SKM-1 treated with dmso at 0.1 percent for 144 hours (cell line): ENCODE measurements around the gene PPFIBP1.

Source experiments
- DNase-seq: peaks from one replicate; lab custom pipeline; 2025; ENCODE audit not compliant: unreplicated experiment; lab: John Stamatoyannopoulos, UW

PPFIBP1 gene

DNA sequence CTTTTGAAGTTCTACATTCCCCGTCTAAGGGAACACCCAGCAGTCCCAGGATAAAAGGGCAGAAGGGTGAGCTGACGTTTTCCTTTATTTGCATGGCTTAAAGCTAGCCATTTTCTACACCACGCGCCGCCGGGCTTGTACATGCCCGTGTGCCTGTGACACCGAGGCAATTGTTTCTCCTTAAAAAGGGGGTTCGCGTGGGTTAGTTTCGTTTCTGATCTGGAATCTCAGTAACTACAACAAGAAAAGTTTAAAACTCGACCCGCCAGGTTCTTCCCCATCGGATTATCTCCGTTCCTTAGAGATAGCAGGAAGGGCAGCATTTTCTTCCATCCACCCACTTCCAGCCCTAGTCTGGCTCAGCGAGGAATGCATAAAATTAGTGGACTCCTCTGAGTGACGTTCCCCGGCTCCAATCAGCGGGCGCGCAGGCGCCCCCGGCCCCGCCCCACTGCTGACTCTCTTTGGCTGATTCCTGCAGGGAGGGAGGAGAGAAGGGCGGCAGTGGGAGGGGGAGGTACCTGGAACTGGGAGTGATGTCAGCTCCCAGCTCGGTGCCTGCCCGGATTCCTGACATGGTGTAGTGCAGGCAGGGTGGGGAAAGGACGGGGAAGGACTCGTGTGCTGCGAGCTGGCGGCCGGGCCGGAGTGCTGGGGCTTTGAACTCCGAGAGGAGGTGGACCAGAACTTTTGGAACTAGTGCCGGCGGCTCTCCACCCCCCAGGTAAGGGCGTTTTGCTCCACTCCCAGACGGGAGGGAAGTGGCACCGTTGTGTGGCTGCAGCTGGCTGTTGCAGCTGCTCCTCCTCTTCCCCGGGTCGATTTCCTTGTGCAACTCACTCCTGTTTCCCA is at the start of gene PPFIBP1:
TSS of gene PPFIBP1 (plus strand) at position 565 of the 852 bp plus-strand sequence. CDS start 109,191 bp downstream, outside the sequence.
- peak; percentile 75 for DNase-seq

DNA sequence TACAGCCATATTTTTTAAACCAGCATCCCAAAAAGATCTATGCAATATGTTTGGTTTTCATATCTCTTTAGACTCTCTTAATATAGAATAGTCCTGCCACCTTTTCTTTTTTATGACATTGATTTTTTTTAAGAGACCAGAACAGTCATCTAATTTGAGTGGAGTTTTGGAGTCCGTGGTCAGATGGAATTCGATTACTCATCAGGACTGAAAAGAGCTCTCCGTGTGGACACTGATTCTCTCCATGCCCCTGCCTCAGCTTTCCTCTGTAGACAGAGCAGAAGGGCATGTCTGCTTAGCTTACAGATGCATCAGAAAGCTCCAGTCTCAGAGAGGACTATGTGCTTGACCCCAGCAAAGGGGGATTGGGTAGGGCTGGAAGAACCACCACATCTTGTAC is 49.7 kb upstream of the PPFIBP1 start:
- no peak for DNase-seq

DNA sequence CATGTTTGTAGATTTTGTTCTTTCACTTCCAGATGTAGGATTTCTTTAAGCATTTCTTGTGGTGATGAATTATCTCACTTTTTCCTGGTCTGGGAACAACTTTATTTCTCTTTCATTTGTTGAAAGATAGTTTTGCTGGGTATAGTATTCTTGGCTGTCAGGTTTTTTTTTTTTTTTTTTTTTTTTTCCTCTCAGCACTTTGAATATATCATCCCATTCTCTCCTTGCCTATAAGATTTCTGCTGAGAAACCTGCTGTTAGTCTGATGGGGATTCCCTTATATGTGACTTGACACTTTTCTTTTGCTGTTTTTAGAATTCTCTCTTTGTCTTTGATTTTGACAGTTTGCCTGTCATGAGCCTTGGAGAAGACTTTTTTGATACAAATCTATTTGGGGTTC is 47.0 kb upstream of the PPFIBP1 start:
- no peak for DNase-seq

DNA sequence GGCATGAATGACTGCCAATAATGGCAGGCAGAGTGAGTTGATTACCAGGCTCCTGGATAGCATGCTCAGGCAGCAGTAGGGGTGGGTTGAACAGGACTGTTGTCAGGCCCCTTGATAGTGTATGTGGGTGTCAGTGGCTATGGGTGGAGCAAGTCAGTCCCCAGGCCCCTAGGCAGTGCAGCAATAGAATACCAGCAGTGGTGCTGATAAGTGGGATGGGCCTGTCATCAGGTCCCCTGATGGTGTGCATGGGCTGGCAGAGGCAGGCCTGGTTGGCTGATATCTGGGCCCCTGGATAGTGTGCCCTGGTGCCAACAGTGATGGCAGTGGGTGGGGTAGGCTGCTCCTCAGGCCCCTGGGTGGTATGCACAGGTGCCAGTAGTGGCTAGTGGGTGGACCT is 45.1 kb upstream of the PPFIBP1 start:
- no peak for DNase-seq

DNA sequence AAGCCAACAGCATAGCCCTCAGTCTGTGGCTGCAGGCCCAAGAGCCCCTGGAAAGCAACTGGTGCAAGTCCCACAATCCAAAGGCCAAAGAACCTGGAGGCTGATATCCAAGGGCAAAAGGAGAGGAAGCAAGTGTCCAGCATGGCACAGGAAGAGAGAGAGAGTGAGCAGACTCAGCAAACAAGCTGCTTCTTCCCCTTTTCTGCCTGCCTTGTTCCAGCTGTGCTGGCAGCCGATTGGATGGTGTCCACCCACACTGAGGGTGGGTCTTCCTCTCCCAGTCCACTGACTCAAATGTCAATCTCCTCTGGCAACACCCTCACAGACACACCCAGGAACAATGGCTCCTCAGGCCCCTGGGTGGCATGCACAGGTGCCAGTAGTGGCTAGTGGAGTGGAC is 44.0 kb upstream of the PPFIBP1 start:
- no peak for DNase-seq

DNA sequence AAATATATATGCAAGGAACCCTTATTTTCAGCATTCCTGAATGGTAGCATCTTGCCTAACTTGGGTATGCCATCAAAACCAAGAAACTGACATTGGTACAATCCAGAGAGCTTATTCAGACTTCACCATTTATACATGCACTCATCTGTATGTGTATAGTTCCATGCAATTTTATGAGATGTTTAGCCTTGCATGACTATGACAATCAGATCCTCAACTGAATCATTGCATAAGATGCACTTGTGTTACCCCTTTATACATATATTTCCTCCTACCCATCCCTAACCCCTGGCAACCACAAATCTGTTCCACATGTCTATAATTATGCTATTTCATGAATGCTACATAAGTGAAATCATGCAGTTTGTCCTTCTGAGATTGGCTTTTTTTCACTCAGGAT is 37.0 kb upstream of the PPFIBP1 start:
- DNase-seq, result no peak

DNA sequence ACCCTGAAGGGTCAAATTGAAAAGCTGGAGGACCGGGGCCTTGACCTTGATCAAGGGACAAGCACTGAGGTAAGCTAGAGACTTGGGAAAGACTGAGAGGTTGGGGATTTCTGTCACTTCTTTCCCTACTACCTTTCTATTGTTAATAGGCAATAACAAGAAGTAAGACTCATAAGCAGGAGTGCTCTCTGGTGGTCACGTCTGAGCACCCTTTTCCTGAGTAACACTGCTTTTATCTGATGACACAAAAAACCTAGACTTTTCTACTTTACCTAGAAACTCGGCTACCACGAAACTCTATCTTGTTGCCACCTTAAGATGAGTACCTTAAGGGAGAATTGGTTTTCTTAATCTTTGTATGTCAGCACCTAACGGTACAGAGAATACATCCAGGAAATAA is 35.5 kb upstream of the PPFIBP1 start:
- DNase-seq, result no peak

DNA sequence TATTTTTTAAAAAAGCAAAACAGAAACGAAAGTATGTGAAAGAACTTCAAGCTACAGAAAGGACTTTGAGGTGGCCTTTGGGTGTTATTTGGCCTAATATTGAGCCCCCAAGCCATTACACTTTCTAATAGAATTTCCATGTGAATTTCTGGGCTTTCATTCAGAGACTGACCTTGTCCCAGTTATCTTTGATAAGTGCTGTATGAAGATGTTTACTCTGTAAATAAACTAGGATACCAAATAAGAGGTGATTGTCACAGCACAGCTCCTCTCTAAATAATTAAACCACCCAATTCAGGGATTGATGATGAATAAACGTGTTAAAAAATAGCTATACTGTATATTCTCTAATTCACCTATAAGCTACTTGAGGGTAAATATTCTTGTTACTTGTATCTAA is 32.8 kb upstream of the PPFIBP1 start:
- DNase-seq, result no peak

DNA sequence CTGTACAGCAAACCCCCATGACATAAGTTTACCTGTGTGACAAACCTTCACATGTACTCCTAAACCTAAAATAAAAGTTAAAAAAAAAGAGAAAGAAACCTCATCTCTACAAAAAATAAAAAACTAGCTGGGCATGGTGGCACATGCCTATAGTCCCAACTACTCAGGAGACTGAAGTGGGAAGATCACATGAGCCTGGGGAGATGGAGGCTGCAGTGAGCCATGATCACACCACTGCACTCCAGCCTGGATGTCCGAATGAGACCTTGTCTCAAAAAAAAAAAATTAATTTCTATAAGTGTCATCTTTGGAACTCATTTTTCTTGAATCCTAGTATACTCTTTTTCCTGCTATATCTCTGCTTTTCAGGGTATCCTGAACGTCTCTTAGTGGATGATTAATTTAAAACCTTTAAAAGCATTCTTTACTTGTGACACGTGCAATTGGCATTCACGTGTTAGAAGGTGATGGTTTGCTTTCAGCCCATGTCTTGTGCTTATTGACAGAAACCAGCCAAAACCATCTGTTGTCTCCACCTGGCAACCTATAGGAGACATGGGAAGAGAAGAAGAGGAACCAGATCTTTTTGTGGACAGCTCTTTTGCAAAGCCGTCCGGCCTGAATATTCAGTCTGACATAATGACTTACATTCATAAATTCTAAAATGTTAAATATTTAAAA is 30.6 kb upstream of the PPFIBP1 start:
- no peak for DNase-seq

DNA sequence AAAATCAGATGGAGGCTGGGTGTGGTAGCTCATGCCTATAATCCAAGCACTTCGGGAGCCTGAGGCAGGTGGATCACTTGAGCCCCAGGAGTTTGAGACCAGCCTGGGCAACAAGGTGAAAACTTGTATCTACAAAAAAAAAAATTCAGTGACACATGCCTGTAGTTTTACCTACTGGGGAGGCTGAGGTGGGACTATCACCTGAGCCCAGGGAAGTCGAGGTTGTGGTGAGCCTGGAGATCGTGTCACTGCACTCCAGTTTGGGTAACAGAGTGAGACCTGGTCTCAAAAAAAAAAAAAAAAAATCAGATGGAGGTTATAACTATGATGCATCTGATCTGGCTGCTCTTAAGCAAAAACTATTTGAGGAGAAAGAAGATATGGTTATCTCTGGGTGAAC is 26.6 kb upstream of the PPFIBP1 start:
- no peak for DNase-seq

DNA sequence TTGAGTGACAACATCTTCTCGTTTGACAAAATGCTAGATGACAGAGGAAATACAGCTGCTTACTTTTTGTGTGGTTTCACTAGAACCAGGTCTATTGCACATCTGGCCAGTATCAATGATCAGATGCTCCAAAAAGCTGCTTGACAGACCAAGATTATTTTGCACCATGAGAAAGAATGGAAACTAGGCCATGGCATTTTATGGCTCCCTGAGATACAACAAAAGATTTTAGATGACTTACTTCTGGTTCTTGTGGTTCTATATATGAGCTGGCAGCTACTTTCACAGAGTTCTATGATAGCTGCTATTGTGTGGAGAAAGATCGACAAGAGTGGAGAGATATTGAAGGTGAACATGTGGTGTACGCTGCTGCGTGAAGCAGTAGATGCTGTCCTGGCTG is 25.9 kb upstream of the PPFIBP1 start:
- DNase-seq, result no peak

DNA sequence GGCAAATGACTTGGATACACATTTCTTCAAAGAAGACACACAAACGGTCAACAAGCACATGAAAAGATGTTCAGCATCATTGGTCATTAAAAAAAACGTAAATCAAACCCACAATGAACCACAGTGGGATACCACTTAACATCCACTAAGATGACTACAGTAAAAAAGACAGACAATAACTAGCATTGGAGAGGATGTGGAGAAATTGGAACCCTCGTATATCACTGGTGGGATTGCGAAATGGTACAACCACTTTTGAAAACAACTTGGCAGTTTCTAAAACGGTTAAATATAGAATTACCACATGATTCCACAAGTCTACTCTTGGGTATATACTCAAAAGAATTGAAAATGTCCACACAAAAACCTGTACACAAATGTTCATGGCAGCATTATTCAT is 25.2 kb upstream of the PPFIBP1 start:
- DNase-seq, result no peak

DNA sequence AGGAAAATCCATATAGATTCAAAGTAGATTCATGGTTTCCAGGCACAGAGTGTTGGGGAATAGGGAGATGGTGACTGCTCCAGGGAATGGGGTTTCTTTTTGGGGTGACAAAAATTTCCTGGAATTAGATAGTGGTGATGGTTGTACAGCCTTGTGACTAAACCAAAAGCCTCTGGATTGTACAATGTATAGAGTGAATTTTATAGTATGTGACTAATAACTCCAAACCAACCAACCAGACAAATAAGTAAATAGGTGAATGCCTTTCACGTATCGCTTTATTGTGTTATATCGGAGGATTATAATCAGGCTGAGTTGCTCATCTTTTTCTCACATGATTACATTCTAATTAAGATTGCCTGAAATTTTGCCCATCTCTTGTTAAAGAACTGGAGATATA is 24.6 kb upstream of the PPFIBP1 start:
- no peak for DNase-seq

DNA sequence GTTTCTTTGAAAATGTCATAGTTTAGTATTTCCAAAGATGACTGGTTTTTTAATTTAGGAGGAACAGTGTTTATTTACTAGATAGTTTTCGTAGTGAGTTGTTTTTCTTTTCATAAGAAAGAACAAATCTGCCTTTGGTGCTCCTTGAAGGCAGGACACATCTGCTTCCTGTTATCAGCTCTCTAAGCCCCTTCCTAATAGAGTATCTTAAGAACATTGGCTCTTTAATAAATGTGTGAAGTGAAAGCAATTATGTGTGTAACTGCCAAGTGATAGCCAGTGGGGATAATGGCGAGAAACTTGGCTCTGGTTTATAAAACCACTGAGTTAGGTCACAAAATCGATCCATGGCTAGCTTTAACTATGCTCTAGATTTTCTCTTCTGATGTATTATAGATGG is 23.5 kb upstream of the PPFIBP1 start:
- DNase-seq, result no peak

DNA sequence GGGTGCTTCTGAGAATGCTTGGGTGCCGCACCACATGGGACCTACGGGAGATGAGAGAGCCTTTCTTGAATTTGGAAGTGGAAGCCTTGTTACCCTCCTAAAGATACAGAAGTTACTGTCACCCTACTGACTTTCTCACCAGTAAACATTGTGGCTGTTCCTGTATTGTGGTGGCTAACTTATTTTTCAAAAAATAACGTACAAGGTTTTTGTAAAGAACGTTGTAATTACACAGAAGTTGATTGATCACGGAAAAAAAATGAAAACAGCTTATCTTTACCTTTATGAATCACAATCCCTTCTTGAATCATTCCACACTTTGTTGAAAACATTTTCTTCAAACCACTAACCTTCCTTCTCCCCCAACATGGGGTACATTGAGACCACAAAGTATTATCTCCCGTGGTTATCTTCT is 22.0 kb upstream of the PPFIBP1 start:
- DNase-seq, result no peak

DNA sequence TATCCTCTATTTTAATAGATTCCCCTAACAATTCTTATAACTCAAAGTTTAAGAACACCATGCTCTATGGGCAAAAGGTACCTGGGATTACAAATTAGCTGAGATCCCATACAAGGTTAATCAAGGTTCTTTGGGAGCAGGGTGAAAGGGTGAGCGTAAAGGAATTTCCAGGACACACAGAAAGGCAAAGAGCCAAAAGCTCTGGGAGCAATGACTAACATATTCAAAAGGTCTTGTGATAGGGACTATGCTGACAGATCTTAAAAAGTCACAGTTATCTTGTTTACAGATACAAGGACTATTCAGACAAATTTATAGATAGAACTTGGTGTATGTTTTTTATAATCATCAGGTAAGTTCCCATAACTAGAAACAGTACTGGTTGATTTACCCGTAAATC is 19.5 kb upstream of the PPFIBP1 start:
- DNase-seq, result no peak

DNA sequence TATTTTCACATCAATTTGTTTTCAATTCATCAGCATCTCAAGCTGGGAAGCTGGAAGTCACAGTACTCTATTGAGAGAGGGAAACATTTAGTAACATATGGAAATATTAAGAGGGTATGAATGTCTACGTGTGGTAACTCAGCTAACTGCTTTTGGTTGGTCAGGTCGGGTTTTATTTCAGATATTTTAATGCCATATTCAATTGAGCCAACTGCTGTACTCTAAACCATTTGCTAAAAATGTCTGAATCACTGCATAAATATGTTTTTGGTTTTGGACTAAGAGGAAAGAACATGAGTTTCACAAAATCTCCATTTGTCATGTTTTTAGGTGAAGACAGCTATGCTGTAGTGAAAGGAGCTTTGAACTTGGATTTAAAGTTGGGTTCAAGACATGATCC is 18.9 kb upstream of the PPFIBP1 start:
- DNase-seq, result no peak

DNA sequence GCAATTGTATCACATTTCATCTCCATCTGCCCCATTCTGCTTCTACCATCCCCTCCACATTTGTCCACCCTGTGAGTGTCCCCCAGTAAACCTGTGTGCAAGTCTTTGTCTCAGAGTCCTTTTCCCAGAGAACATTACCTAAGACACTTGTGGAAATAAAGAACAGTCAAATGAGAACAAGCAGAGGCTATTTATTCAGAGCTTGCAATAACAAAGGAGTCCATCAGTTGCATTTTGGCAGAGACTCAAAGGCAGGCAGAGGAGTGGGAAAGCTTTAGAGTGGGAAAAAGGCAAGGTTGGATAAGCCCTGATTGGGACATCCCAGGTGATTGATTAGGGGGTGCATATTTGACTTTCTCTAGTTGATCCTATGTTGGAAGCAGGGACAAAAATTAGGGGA is 18.2 kb upstream of the PPFIBP1 start:
- no peak for DNase-seq

DNA sequence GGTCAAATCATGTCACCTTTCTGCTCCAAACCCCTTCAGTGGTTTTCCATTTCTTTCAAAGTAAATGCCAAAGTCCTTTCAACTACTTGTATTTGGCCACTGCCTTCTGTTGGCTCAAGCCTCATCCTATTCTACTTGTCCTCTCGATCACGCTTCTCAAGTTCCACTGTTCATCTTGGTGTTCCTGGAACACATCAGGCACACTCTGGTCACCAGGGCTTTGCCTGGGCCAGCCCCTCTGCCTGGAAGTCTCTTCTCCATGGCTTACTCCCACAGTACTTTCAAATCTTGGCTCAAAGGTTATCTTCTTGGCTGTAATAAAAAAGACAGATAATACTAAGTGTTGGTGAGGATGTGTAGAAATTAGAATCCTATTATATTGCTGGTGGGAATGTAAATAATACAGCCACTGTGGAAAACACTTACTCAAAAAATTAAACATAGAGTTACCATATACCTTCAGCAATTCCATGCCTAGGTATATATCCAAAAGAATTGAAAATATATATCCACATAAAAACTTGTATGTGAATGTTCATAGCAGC is 17.3 kb upstream of the PPFIBP1 start:
- DNase-seq, result no peak

DNA sequence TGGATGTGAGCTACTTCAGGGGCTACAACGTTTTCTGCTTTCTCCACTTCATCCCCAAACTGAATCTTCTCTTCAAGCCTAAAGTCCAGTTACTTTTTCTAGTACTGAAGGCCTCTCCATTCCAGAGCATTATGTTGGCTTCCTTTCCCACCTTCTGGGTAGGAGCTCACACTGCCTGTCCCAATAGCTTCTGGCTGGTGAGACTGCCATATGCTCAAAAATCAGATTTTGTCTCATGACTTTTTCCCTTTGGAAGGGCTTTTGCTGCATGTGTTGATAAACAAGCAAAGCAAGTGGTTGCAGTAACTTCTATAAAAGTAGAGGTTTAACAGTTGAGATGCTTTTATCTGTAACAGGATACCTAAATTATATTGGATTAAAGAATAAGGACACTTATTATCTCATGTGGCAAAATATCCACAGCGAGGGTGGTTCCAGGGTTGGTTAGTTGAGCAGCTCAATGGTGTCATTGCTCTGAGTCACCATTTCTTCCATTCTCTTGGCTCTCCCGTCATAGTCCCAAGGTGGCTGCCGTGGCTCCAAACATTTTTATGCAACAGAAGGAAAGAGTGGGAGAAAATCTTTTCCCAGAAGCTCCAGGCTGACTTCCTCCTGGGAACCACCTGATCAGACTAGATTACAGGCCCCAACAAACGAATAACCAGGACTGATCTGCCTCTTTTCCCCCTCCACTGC is 15.1 kb upstream of the PPFIBP1 start:
- DNase-seq, result no peak

DNA sequence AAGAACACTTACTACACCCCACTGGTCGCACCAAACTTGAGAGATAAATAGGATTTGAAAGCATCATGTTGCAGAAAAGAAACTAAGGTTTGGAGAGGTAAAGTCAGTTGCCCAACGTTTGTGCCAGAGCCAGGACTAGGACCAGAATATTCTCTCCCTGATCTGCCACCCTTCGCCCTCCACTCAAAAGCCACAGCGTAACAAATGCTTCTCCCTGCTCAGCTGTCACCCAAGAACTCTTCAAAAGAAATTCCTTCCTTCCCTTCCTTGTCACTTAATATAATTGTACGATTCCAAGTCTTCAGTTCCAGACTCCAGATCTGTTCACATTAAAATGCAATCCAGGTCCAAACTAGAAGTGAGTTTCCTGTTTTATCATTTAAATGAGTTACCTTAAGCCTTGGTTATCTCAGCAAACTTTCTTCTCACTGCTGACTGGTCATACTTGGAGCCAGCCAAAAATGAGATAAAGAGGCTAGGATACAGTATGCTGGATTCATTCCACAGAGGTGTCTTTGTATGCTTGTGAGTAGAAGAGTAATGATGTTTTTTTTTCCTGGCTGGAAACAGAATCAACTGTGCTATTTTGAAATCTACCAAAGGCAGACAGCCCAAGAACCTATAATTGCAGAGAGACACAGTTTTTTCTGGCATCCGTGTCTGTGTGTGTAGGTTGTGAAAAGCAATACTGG is 12.8 kb upstream of the PPFIBP1 start:
- DNase-seq, result no peak
